ENCODE data around the gene FOXO1.

The FOXO1 gene

GRCh38 chr13:40635315-40635995 is 31.0 kb downstream of the FOXO1 start:
- no peak for DNase-seq

DNA sequence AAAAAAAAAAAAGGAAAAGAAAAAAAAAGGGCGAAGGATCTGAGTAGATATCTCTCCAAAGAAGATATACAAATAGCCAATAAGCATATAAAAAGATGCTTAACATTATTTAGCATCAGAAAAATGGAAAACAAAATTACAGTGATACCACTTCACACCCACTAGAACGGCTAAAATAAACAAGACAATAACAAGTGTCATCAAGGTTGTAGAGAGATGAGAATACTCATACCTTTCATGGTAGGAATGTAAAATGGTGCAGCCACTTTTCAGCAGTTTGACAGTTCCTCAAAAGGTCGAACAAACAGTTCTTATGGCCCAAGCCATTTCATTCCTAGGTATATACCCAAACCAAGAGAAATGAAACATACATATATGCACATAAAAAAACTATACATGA is 33.5 kb downstream of the FOXO1 start:
- DNase-seq, result no peak

- no peak for DNase-seq
Observed at GRCh38 chr13:40631605-40632004, 34.8 kb downstream of the FOXO1 start.

DNA sequence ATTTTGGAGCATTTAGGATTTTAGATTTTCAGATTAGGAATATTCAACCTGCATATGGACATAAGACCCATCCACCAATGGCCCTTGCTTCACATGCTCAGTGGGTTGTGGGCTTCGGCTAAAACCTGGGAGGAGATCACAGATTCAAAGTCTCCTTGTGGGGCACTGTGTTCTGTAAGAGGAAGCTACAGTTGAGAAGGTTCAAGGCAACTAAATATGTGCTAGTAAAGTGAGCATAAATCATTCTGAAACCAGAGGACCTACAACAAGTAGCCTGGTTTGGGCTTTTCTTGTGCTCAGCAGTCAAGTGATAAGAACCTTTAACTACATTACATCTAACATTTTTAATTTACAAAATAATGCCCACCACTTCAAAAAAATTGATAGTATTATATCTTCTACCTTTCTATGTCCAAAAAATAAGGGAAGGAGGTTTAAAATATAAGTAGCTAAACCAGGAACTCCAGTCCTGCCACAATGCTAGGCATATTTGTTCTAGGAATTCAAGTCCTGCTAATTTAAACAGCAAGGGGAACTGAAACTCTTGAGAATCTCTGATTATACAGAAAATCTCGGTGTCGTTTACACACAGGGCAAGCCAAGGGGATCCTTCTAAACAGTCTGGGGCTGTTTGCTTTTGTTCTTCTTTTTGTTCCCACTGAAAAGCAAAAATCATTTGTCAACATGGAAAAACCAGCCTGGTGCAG is 36.6 kb downstream of the FOXO1 start:
- DNase-seq, result no peak

- no peak for DNase-seq
Observed at GRCh38 chr13:40626977-40627376, 39.5 kb downstream of the FOXO1 start.

DNA sequence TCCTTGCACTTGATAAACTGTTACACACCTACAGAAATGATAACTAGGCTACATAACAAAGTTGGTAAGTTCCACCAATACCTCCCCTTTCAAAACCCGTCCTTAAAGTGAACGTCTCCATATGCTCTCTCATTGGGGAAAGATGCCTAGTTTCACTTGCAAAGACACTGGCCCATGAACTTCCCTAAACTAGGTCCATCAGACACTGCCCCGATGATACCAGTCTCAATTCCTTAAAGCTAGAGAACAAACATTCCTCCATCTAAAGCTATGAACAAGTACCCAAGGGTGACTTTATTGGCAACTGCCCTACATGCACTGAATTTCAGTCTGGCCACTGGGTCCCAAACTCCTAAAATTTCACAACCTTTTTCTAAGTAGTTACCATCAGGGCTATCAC is 39.9 kb downstream of the FOXO1 start:
- DNase-seq, result no peak

DNA sequence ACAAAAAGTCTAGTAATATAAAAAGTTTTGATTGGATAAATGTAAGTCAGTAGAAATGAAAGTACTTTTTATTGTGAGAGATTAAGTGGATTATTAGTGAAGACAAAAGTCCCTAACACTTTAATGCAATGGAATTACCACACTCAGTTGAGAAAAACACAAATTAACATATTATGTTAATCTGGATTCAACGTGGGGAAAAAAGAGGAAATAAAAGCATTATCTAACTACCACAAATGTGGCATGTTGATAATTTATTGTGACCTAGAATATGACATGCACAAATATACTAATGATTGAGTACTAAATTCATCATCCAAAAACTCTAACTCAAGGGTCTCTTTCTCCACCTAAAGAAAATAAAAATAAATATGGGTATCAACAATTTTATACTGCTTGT is 41.5 kb downstream of the FOXO1 start:
- no peak for DNase-seq

- peak; percentile 39 for DNase-seq
Observed at GRCh38 chr13:40624383-40624782, 42.1 kb downstream of the FOXO1 start.

DNA sequence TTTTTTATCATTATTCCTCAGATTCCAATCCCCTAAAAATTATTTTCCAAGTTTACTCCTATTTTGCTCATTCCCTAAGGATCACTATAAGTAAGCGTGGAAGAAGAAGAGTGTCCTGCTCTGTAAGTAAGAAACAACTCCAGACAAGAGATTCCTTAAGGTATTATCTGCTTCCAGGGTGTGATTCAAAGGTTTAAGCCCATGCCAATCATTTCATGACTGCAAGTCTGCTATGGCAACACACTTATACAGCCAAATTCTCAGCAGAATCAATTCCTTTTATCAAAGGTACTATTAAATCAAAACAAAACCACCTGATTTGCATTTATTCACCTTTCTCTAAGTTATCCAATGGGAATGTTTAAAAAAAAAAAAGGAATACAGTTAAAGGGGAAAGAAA is 43.7 kb downstream of the FOXO1 start:
- no peak for DNase-seq

- DNase-seq, result no peak
Observed at GRCh38 chr13:40622246-40622645, 44.2 kb downstream of the FOXO1 start.

GRCh38 chr13:40619479-40619814 is 47.0 kb downstream of the FOXO1 start:
- no peak for DNase-seq

DNA sequence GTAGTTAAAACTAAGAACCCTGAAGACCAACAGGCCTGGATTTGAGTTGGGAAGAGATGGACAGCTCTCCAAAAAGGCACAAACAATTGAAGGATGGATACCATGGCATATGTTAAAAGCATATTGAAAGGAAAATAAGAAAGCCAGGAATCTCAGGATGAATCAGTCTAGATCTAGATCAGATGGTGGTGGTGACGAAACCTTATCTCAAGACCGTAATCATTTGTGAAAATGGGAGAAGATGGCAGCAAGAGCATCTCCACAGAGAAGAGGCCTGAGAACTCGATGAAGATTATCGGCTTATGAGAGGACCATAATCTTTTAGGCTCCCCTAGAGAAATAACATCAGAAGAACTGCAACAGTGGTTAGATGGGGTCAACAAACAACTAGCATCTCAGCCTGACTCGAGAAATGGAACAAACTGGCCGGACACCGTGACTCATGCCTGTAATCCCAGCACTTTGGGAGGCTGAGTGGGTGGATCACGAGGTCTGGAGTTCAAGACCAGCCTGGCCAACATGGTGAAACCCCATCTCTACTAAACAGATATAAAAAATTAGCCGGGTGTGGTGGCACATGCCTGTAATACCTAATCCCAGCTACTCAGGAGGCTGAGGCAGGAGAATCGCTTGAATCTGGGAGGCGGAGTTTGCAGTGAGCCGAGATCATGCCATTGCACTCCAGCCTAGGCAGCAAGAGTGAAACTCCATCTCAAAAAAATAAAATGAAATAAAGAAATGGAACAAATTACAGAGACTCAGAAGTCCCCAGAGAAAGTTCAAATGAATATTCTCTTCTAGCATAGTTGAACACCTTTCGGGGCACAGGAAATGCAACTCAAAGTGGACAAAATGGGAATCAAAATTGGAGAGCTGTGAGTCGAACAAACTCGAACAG is 47.6 kb downstream of the FOXO1 start:
- DNase-seq, result no peak

- DNase-seq, result no peak
Observed at GRCh38 chr13:40617801-40618356, 48.6 kb downstream of the FOXO1 start.

DNA sequence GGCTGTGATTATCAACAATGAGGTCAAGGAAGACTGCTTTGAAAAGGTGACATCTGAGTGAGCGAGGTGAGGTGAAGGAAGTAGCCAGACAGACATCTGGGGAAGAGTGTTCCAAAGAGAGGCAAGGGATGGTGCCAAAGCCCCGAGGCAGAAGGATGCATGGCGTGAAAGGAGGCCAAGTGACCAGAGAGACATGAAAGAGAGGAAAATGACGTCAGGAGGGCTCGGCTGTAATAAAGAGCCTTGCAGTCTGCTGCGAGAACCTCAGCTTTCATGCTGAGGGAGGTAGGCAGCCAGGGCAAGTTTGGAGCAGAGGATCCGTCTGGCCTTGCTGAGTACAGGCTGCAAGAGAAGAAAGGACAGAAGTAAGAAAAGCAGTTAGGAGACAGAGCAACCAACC is 50.8 kb downstream of the FOXO1 start:
- no peak for DNase-seq

DNA sequence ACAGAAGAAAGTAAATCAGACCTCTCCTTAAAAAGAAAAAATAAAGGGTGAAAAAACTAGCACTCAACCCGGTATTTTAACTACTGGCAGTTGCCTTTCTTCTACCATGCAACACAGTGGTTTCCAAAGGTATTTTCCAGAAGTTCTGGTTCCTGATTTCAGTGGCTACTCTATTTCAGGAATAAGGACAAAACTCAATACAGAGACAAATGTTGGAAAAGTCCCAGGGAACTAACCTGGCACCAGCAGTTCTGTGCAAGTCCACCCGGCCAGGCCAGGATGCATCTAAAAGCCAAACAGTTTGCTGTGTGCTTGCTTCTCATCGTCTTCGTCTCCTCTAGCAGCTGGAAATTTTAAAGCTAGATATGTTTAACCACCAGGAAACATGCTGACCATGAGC is 52.5 kb downstream of the FOXO1 start:
- DNase-seq, result no peak

DNA sequence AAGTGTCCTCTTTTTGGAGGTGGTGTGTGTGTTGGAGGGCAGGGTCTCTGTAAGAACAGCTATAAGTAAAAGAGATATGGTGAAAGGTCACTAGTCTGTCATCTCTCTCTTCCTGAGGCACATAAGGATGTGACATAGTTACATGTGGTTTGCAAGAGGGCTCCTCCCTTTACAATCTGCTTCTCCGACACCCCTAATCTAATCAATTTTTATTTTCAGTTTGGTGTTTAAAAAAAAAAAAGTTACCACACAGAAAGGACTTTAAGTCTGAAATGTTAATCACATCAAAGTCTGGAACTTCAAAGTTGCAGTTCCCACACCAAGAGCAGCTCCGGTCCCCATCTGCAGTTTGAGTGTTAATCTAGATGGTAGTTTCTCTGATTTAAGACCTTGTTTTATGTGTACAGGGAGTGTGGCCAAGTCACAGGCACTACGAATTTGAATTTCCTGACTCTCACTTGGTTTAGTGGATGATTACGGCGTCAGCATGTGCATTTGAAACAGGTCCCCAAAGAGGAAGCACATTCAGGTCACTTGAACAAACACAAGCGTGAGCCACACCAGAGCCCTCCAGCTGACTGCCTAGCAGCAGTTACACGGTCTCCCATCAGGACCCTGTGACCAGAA is 53.1 kb downstream of the FOXO1 start:
- peak; percentile 13 for DNase-seq

DNA sequence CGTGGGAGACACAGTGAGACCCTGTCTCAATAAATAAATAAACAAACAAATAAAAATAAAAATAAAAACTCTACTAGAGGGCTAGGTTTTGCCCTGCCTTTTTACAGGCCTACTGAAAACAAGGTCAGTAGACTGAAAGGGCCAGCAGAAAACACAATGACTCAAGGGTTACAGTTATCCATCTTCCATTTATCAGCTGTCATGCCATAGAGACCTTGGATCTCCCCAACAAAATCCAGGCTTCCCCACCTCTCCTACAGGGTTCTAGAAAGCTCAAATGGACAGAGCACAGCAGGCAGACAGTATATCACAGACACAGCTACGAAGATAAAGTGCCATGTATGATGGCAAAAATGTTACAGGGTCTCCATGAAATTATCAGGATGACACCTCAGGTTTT is 54.4 kb downstream of the FOXO1 start:
- DNase-seq, result no peak

DNA sequence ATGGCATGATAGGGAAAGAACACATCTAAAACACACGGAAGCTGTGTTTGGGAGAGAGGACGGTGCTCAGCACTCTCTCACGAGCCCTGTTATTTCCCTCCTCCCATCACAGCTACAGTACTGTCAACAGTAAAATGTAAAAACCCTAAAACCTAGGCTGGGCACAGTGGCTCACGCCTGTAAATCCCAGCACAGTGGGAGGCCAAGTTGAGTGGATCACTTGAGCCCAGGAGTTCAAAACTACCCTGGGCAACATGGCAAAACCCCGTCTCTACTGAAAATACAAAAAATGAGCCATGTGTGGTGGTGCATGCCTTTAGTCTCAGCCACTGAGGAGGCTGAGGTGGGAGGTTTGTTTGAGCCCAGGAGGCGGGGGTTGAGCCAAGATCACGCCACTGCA is 54.8 kb downstream of the FOXO1 start:
- DNase-seq, result no peak

DNA sequence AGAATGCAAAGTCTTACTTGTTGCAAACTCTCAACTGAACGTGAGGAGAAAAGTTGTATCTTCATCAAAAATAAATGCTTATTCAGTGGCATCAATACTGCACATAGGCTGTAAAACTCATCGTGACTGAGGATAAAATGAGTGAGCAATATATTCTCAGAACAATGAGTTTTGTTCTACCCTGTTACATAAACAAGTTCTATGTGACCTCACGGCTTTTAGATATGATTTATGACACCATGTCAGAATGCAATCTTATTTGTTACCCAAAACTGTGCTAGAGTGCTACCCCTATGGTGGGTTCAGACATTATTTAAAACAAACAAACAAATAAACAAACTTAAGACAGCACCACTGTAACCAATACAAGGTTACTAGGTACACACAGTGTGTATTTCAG is 55.4 kb downstream of the FOXO1 start:
- no peak for DNase-seq

- no peak for DNase-seq
Observed at GRCh38 chr13:40609972-40610726, 56.3 kb downstream of the FOXO1 start.

GRCh38 chr13:40608308-40608707 is 58.1 kb downstream of the FOXO1 start:
- DNase-seq, result no peak

DNA sequence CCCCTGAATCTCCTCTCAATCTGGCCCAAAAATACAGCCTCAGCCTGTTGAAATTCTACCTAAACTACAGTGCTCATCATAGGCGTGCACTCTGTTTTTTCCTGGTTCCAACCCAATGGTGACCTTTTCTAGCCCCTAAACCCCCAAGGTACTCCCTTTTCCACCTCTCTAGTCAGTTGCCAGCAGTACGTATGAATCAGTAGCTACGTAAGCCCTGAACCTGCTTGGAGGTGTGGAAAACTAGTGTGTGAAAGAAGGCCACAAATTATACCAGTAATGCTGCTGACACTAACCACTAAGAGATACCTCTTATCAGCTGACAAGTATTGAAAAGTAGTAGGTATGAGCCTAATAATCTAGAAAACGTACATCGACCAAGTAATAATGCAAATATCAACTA is 60.9 kb downstream of the FOXO1 start:
- no peak for DNase-seq

All from activated T-cell treated with anti-CD3 and anti-CD28 coated beads for 4 hours (primary cell).